ENCODE measurements around the gene TBC1D24. TPM values are rescaled to one million over a fixed set of nuclear protein-coding genes. Genes with fewer than 3 reads are reported as not detected.

Gene TBC1D24
- total and polyA plus RNA-seq, 2 experiments from 2014 or later = 5.4 to 21.0 TPM

GRCh38 chr16:2450975-2451381 lies 23.9 kb upstream of the TBC1D24 start:
- Mint-ChIP-seq H3K27ac (no peak overlapping the region), H3K36me3 (ENCODE audit: low read depth) (peaks cover 71% of the 10 kb centered on the region), H3K27me3 (ENCODE audit: insufficient read depth, low read depth, poor library complexity) (peaks cover 17% of the 10 kb centered on the region), H3K9me3 (no peaks in the 10 kb centered on the region), H3K4me1 (no peaks in the 10 kb centered on the region), H3K4me3 (no peak overlapping the region)
- Histone ChIP-seq H4K20me1 (replicated peaks; ENCODE audit: insufficient read depth) (no peaks in the 10 kb centered on the region; the same call in 1 of the 2 replicates), H3K4me3 (no peak overlapping the region), H3K79me2 (replicated peaks; ENCODE audit: insufficient read depth) (no peaks in the 10 kb centered on the region), H3F3A (replicated peaks; ENCODE audit: low read depth) (0 out of 2 replicates have a peak, but pooled peaks cover 2% of the 10 kb centered on the region), H3K36me3 (ENCODE audit: insufficient read depth) (peaks cover 23% of the 10 kb centered on the region), H2AFZ (no peak overlapping the region), H3K27ac (ENCODE audit: low read depth) (no peak overlapping the region), H3K4me2 (no peak overlapping the region), H3K27me3 (ENCODE audit: insufficient read depth) (no peaks in the 10 kb centered on the region), H3K4me1 (ENCODE audit: insufficient read depth) (no peaks in the 10 kb centered on the region), H3K9me2 (ENCODE audit: insufficient read depth) (no peaks in the 10 kb centered on the region)
- ATAC-seq (no peak), DNase-seq (ENCODE audit: low spot score) (no peak)
- TF ChIP-seq REST (IDR thresholded peaks at IDR 0.05; ENCODE audit: unreplicated experiment) (no peak), CTCF (conservative IDR thresholded peaks at IDR 0.05; ENCODE audit: low read depth in 2 of 2) (no peak)

GRCh38 chr16:2451851-2452320 lies 23.0 kb upstream of the TBC1D24 start:
- Mint-ChIP-seq H3K36me3 (ENCODE audit: low read depth) (peaks cover 68% of the 10 kb centered on the region), H3K4me3 (no peak overlapping the region), H3K27me3 (ENCODE audit: insufficient read depth, low read depth, poor library complexity) (peaks cover 17% of the 10 kb centered on the region), H3K9me3 (no peaks in the 10 kb centered on the region), H3K4me1 (no peaks in the 10 kb centered on the region), H3K27ac (no peak overlapping the region)
- DNase-seq (ENCODE audit: low spot score) = no peak
- Histone ChIP-seq H3F3A (replicated peaks; ENCODE audit: low read depth) (0 out of 2 replicates have a peak, but pooled peaks cover 8% of the 10 kb centered on the region), H3K36me3 (ENCODE audit: insufficient read depth) (peaks cover 14% of the 10 kb centered on the region; the same call in 1 of the 2 replicates), H3K4me3 (no peak overlapping the region), H3K27ac (ENCODE audit: low read depth) (no peak overlapping the region), H4K20me1 (replicated peaks; ENCODE audit: insufficient read depth) (no peaks in the 10 kb centered on the region; the same call in 1 of the 2 replicates), H3K4me1 (ENCODE audit: insufficient read depth) (no peaks in the 10 kb centered on the region), H3K4me2 (no peak overlapping the region), H2AFZ (no peak overlapping the region), H3K79me2 (replicated peaks; ENCODE audit: insufficient read depth) (no peaks in the 10 kb centered on the region), H3K27me3 (ENCODE audit: insufficient read depth) (no peaks in the 10 kb centered on the region), H3K9me2 (ENCODE audit: insufficient read depth) (no peaks in the 10 kb centered on the region)
- no peak for ATAC-seq
- TF ChIP-seq CREB1 (CRISPR knock-in tag; IDR thresholded peaks at IDR 0.05; ENCODE audit: low read depth) (no peak), ETS1 (IDR thresholded peaks at IDR 0.05) (no peak), EZH2 (IDR thresholded peaks at IDR 0.05; ENCODE audit: low read depth, unreplicated experiment) (no peak), JUNB (IDR thresholded peaks at IDR 0.05; ENCODE audit: unreplicated experiment) (no peak), REST (IDR thresholded peaks at IDR 0.05; ENCODE audit: unreplicated experiment) (no peak)
